ENCODE results near the gene DIP2C.
"Not testable (repeated sequence)": the region's sequence is repeated elsewhere in the genome, so short reads cannot be mapped to it uniquely, and the experiment has no call there.

Gene DIP2C

DNA sequence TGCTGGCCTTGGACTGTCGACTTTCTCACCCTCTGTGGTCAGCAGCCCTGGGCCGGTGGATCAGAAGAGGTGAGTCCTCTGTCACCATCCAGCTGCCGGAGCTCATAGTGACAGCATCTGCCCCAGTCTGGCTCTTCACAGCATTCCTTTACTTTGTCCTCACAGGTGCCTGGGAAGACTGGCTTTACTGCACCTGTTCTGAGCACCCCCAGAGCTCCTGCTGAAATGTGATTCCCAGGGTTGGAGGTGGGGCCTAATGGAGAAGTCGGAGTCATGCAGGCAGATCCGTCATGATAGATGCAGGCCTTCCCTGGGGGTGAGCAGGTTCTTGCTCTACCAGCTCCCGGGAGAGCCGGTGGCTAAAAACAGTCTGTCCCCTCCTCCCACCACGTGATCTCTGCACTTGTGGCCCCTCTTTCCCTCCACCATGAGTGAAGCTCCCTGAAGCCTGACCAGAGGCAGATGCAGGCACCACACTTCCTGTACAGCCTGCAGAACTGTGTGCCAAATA is 382.7 kb downstream of the DIP2C start:
- DNase-seq (no peak), ATAC-seq (replicated peaks) (peak; percentile 71 to 72)
- Mint-ChIP-seq H3K4me1 (peaks cover 49 to 51% of the 10 kb centered on the region in 2 donors), H3K4me3 (peak overlapping the region; percentile 57 to 60), H3K27ac (peak overlapping the region; percentile 90), H3K9me3 (no peaks in the 10 kb centered on the region), H3K36me3 (no peaks in the 10 kb centered on the region), H3K27me3 (no peaks in the 10 kb centered on the region)

GRCh38 chr10:306007-306674 is 383.3 kb downstream of the DIP2C start:
- no peaks in the 10 kb centered on the region for H3K9me3 Mint-ChIP-seq
- H3K4me3 Mint-ChIP-seq, result peak overlapping the region in 1 of 2 donors; percentile 60
- DNase-seq (no peak), ATAC-seq (replicated peaks) (no peak)
- H3K4me1 Mint-ChIP-seq, result peaks cover 46 to 53% of the 10 kb centered on the region in 2 donors
- peak overlapping the region; percentile 90 for H3K27ac Mint-ChIP-seq
- no peaks in the 10 kb centered on the region for H3K36me3 Mint-ChIP-seq
- H3K27me3 Mint-ChIP-seq, result no peaks in the 10 kb centered on the region

DNA sequence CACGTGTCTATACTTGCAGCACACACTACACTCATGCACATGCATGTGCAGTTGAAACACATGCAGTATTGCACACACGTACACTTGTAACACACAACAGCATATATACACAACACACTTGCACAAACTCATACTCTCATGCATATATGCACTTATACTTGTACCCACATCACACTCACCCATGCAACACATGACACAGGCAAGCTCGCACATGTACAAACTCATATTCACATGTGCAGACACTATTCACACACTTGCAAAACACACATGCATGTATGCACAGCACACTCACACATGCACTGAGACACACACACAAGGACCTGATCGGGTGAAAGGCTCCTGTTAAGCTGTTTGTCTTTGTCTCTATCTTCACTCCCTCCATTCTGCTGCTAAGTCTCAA is 384.4 kb downstream of the DIP2C start:
- Mint-ChIP-seq H3K9me3 (peaks cover 0 to 3% of the 10 kb centered on the region in 2 donors), H3K36me3 (peaks cover 0 to 6% of the 10 kb centered on the region in 2 donors), H3K27ac (no peak overlapping the region), H3K27me3 (no peaks in the 10 kb centered on the region), H3K4me3 (no peak overlapping the region), H3K4me1 (peaks cover 48 to 59% of the 10 kb centered on the region in 2 donors)
- ATAC-seq (replicated peaks) (no peak), DNase-seq (no peak)

DNA sequence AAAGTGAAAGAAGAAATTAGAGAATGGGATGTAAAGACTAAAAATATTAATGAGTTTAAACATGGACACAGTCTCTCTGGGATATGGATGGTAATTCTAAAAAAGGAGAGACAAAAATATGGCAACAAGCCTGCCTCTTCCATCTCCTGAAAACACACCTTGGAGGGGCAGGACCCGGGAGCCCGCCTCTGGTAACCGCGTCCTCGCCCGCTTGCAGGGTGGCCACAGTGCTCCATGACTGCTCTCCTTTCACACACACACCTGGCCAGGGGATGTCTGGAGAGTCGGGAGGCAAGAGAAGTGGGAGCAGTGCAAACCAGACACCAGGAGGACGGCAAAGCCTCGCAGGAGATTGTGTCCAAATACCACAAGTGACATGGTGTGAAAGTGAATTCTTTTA is 387.9 kb downstream of the DIP2C start:
- Mint-ChIP-seq H3K4me1 (peaks cover 33 to 38% of the 10 kb centered on the region in 2 donors), H3K36me3 (peaks cover 0 to 7% of the 10 kb centered on the region in 2 donors), H3K9me3 (peaks cover 0 to 3% of the 10 kb centered on the region in 2 donors), H3K27ac (peak overlapping the region; percentile 79), H3K4me3 (no peak overlapping the region), H3K27me3 (no peaks in the 10 kb centered on the region)
- no peak for ATAC-seq (replicated peaks)
- no peak for DNase-seq

DNA sequence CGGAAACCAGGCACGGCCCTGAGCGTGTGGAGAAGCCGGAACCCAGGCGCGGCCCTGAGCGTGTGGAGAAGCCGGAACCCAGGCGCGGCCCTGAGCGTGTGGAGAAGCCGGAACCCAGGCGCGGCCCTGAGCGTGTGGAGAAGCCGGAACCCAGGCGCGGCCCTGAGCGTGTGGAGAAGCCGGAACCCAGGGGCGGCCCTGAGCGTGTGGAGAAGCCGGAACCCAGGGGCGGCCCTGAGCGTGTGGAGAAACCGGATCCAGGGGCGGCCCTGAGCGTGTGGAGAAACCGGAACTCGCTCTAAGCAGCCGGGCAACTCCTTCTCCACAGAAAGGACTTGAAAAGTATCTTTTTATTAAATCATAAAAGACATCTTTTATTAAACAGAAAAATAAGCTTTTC is 388.9 kb downstream of the DIP2C start:
- ATAC-seq (replicated peaks); DNase-seq; H3K27me3 Mint-ChIP-seq; H3K36me3 Mint-ChIP-seq; H3K9me3 Mint-ChIP-seq; H3K27ac Mint-ChIP-seq: not testable (repeated sequence)
- Mint-ChIP-seq H3K4me1 (peaks cover 27 to 29% of the 10 kb centered on the region in 2 donors), H3K4me3 (peak overlapping the region in 1 of 2 donors; percentile 59)

DNA sequence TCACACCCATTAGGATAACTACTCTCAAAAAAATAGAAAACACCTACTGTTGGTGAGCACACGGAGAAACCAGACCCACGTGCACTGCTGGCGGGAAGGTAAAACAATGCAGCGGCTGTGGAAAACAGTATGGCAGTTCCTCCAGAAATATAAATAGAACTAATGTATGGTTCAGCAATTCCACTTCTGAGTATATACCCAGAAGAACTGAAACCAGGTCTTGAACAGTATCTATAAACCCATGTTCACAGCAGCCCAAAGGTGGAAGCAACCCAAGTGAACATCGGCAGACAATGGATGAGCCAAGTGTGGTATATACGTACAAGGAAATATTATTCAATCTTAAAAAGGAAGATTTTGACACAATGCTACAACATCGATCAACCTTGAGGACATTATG is 389.5 kb downstream of the DIP2C start:
- Mint-ChIP-seq H3K4me1 (peaks cover 23% of the 10 kb centered on the region in 2 donors), H3K36me3 (peaks cover 0 to 9% of the 10 kb centered on the region in 2 donors), H3K9me3 (peaks cover 0 to 3% of the 10 kb centered on the region in 2 donors), H3K27ac (peak overlapping the region; percentile 83), H3K4me3 (peak overlapping the region; percentile 59 to 75), H3K27me3 (no peaks in the 10 kb centered on the region)
- no peak for DNase-seq
- peak; percentile 92 to 97 for ATAC-seq (replicated peaks)

- Mint-ChIP-seq H3K9me3 (peaks cover 0 to 3% of the 10 kb centered on the region in 2 donors), H3K4me3 (peak overlapping the region; percentile 59 to 75), H3K4me1 (peaks cover 18 to 23% of the 10 kb centered on the region in 2 donors), H3K27me3 (no peaks in the 10 kb centered on the region), H3K36me3 (peaks cover 0 to 9% of the 10 kb centered on the region in 2 donors), H3K27ac (peak overlapping the region; percentile 83)
- DNase-seq (no peak), ATAC-seq (replicated peaks) (peak; percentile 33 to 38)
These were observed 390.0 kb downstream of the DIP2C start for GRCh38 chr10:299512-299911.

DNA sequence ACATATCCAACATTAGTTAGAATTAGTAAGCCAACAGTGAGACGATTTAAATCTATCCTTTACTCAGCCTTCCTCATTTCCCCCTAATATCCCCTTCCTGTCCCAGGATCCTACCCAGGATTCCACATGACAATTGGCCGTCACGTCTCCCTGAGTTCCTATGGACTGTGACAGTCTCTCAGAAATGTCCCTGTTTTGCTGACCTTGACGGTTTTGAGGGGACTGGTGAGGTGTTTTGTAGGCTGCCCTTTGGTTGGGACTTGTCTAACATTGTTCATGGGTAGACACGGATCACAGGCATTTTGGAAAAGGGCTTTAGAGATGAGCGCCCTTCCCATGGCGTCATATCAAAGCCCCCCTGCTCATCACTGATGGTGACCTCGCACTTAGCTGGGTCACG is 391.4 kb downstream of the DIP2C start:
- H3K4me3 Mint-ChIP-seq, result no peak overlapping the region
- H3K36me3 Mint-ChIP-seq, result peaks cover 0 to 9% of the 10 kb centered on the region in 2 donors
- peaks cover 0 to 3% of the 10 kb centered on the region in 2 donors for H3K9me3 Mint-ChIP-seq
- no peaks in the 10 kb centered on the region for H3K27me3 Mint-ChIP-seq
- DNase-seq (no peak), ATAC-seq (replicated peaks) (no peak)
- H3K4me1 Mint-ChIP-seq, result peaks cover 24 to 32% of the 10 kb centered on the region in 2 donors
- no peak overlapping the region for H3K27ac Mint-ChIP-seq

- H3K27ac Mint-ChIP-seq, result no peak overlapping the region
- no peak for ATAC-seq (replicated peaks)
- H3K36me3 Mint-ChIP-seq, result peaks cover 0 to 9% of the 10 kb centered on the region in 2 donors
- H3K4me3 Mint-ChIP-seq, result no peak overlapping the region
- DNase-seq, result no peak
- H3K4me1 Mint-ChIP-seq, result peaks cover 27 to 32% of the 10 kb centered on the region in 2 donors
- no peaks in the 10 kb centered on the region for H3K27me3 Mint-ChIP-seq
- H3K9me3 Mint-ChIP-seq, result peaks cover 0 to 3% of the 10 kb centered on the region in 2 donors
These were observed 391.9 kb downstream of the DIP2C start for GRCh38 chr10:297567-297966.

DNA sequence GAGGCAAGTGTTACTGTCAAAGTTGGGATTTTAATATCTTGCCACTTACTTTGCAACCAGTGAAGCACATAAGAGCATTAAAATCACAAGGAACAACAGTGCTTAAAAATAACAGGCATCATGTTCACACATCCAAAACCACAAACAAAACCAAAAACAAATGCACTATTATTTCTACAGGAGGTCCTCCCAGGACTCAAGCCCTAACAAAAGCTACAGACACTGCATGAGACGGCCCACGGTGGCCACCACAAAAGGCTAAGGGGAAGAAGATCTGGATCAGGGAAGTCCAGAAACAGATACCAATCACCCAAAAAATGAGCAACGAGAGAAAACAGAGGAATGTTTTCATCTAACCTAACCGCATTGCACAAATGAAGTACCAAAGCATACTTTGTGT is 395.8 kb downstream of the DIP2C start:
- DNase-seq (no peak), ATAC-seq (replicated peaks) (no peak)
- H3K36me3 Mint-ChIP-seq, result peaks cover 0 to 6% of the 10 kb centered on the region in 2 donors
- H3K4me1 Mint-ChIP-seq, result peaks cover 10 to 14% of the 10 kb centered on the region in 2 donors
- H3K27me3 Mint-ChIP-seq, result peaks cover 0 to 5% of the 10 kb centered on the region in 2 donors
- no peak overlapping the region for H3K4me3 Mint-ChIP-seq
- H3K9me3 Mint-ChIP-seq, result no peaks in the 10 kb centered on the region
- no peak overlapping the region for H3K27ac Mint-ChIP-seq

- Mint-ChIP-seq H3K4me3 (no peak overlapping the region), H3K36me3 (peaks cover 0 to 3% of the 10 kb centered on the region in 2 donors), H3K27me3 (peaks cover 0 to 5% of the 10 kb centered on the region in 2 donors), H3K27ac (no peak overlapping the region), H3K4me1 (peaks cover 10 to 12% of the 10 kb centered on the region in 2 donors), H3K9me3 (no peaks in the 10 kb centered on the region)
- no peak for ATAC-seq (replicated peaks)
- no peak for DNase-seq
These were observed 399.3 kb downstream of the DIP2C start for GRCh38 chr10:290026-290725.

GRCh38 chr10:289581-289980 is 399.9 kb downstream of the DIP2C start:
- no peak for DNase-seq
- no peak overlapping the region for H3K4me3 Mint-ChIP-seq
- H3K4me1 Mint-ChIP-seq, result peaks cover 10 to 12% of the 10 kb centered on the region in 2 donors
- H3K27me3 Mint-ChIP-seq, result peaks cover 0 to 5% of the 10 kb centered on the region in 2 donors
- H3K27ac Mint-ChIP-seq, result no peak overlapping the region
- no peak for ATAC-seq (replicated peaks)
- no peaks in the 10 kb centered on the region for H3K9me3 Mint-ChIP-seq
- peaks cover 2 to 7% of the 10 kb centered on the region in 2 donors for H3K36me3 Mint-ChIP-seq

- DNase-seq, result no peak
- H3K4me3 Mint-ChIP-seq, result no peak overlapping the region
- H3K4me1 Mint-ChIP-seq, result peaks cover 8 to 14% of the 10 kb centered on the region in 2 donors
- peaks cover 0 to 2% of the 10 kb centered on the region in 2 donors for H3K9me3 Mint-ChIP-seq
- peaks cover 7 to 11% of the 10 kb centered on the region in 2 donors for H3K36me3 Mint-ChIP-seq
- H3K27ac Mint-ChIP-seq, result no peak overlapping the region
- ATAC-seq (replicated peaks), result no peak
- peaks cover 0 to 5% of the 10 kb centered on the region in 2 donors for H3K27me3 Mint-ChIP-seq
These were observed 400.9 kb downstream of the DIP2C start for GRCh38 chr10:288316-289200.

DNA sequence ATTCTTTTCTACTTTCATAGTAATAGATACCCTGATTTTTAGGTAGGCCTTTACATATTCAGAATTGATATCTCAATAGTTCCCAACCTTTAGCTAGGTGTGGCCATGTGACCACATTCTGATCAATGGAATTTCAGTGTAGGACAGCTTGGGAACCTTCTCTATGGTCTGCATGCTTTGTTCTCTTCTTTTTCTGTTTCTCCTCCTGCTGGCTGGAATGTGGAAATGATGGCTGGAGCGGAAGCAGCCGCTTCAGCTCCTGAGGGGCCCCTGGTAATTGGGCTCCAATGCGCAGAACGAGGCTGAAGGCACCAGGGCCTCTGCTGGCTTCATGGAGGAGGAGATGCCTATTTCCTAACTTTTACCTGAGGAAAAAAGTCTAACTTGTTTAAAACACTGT is 401.7 kb downstream of the DIP2C start:
- Mint-ChIP-seq H3K27ac (no peak overlapping the region), H3K4me3 (no peak overlapping the region), H3K36me3 (peaks cover 7 to 11% of the 10 kb centered on the region in 2 donors), H3K27me3 (peaks cover 0 to 5% of the 10 kb centered on the region in 2 donors), H3K4me1 (peaks cover 5 to 16% of the 10 kb centered on the region in 2 donors), H3K9me3 (peaks cover 0 to 2% of the 10 kb centered on the region in 2 donors)
- no peak for DNase-seq
- no peak for ATAC-seq (replicated peaks)
